Measurements from ENCODE around the gene TMEM150C.
"Not testable (repeated sequence)": the region's sequence is repeated elsewhere in the genome, so short reads cannot be mapped to it uniquely, and the experiment has no call there.

Gene TMEM150C

GRCh38 chr4:82510216-82510615 is 51.6 kb downstream of the TMEM150C start:
- no peak for DNase-seq

DNA sequence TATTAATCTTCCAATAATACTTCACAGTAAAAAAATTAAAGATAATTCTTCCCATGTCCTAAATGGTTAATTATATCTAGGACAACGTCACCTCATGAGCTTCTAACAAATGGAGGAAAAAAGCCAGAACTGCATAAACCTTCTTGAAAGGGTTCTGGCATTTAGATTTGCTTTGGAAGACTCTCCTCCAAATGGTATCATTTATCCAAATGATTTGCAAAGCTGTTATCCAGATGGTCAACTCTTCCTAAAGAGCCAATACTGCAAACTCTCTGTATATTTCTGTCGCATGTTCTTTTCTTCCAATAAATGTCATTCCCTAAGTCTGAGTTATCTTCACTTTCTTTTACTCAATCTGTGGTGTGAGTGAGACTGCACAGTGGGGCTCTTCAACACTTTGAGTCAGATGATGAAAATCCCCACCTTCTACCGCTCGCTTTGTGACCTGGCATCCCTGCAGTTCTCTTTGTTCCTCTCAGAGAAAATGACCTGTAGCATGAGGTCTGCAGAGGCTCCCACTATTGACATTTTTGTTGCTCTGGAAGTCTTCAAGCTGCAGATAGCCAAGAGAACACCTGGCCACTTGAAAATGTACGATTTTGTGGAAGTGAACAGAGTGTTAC is 52.9 kb downstream of the TMEM150C start:
- DNase-seq, result no peak

GRCh38 chr4:82508011-82508410 is 53.8 kb downstream of the TMEM150C start:
- DNase-seq, result no peak

DNA sequence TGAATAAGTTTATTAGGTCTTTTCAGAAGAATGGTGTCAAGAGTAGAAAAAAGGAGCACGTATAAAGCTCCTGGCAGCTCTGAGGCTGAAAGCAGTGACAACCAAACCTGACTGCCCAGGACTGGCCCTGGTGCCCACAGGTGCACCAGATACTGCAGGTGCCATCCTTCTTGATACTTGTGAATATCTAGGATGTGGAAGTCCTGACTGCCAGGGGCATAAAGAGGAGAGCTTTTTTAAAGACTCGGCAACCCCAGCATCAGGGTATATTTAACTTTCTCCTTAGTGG is 60.7 kb downstream of the TMEM150C start:
- DNase-seq, result no peak

DNA sequence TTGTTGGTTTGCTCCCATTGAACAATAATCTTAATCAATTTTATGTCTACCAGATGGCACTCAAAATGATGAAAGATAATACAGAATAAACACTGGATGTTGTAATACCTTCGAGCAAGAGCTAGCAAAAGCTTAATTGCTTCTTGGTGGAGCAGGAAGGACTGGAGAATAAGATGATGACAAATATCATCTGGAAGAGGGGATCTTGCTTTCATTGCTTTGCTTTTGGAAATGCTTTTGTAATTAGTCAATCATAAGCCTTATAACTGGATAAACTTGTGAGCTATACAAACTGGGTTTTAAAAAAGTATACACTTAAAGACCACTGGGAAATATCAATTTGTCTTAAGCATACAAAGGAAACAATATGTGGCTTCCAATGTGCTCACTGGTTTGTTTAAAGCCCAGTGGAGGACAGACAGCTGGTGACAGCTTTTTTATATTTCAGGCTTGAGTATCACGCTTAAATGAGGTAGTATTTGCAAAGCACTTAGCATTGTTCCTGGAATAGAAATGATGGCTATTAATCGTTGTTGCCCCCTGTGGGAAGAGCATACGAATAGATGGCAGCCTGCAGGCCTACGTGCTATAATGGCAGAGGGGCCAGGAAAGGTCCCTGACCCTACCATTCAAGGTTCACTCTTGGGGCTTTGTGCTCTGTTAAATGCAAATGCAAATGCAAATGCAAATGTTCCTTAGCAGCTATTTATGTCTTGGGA is 61.2 kb downstream of the TMEM150C start:
- DNase-seq, result no peak

- no peak for DNase-seq
Measured at GRCh38 chr4:82499738-82500434, 61.9 kb downstream of the TMEM150C start.

DNA sequence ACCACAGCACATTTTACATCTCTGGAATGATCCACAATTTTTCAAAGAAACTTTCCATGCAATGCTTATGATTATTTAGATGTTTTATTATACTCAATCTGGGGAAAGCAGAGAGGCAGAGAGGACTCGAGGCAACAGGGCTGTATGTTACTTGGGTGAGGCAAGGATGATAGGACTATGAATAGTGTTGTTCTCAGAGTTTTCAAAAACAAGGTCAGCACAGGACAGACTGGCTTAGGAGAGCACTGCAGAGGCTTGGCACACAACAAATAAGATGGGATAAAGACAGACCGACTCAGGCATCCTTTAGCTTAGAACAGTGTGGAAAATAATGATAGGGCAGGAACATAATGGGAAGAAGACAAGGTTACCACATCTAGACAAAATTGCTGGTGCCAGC is 65.4 kb downstream of the TMEM150C start:
- no peak for DNase-seq

DNA sequence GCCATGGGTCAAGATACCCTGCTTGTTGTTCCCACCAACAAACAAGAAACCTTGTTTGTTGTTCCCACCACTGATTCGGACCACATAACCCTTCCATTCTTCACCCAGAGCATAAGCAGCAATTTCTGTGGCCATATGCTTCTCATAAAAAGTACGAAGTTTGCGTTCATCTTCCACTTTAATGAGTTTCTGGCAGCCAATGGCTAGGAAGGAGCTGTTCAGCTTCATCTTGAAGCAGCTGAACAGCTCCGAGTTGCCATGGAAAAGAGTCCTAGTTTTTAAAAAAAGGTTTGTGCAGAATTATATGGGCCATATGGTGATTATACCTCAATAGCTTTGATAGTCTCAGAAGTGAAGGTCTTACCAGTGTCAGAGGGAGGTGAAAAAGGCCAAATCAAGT is 66.1 kb downstream of the TMEM150C start:
- DNase-seq, result no peak

- DNase-seq, result no peak
Measured at GRCh38 chr4:82493721-82494425, 67.9 kb downstream of the TMEM150C start.

- DNase-seq, result no peak
Measured at GRCh38 chr4:82491251-82491960, 70.4 kb downstream of the TMEM150C start.

- no peak for DNase-seq
Measured at GRCh38 chr4:82489987-82490386, 71.8 kb downstream of the TMEM150C start.

DNA sequence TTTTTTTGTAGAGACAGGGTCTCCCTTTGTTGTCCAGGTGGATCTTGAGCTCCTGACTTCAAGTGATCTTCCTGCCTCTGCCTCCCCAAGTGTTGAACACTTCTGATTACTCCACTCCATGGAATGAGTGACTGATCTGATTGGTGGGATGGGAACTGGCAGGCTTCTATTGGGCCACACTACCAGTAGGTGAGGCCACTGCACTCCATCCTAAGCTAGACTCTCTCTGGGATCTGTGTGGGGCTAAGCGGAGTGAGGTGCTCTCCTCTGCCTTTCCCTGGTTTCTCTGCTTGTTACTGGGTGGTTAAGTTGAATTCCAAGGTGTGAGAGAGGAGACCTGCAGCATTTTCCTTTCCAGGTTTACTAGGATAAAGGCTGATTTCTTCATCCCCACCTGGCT is 72.7 kb downstream of the TMEM150C start:
- no peak for DNase-seq

GRCh38 chr4:82484996-82485783 is 76.6 kb downstream of the TMEM150C start:
- no peak for DNase-seq

DNA sequence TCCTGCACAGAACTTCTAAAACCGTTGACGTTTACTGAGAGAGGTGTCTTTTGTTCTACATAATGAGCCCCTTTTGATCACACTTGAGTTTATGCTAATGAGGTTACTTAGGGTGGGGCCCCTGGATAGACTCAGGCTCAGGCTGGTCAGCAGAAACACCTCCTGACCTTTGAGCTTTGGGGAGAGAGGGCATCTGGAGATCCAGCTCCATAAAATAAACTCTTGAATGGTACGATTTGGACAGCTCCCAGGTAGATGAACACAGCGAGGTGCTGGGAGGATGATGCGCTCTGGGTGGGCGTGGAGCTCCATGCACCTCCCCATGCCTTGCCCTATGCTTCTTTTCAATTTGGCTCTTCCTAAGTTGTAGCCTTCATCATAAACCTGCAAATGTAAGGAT is 79.4 kb downstream of the TMEM150C start:
- no peak for DNase-seq

DNA sequence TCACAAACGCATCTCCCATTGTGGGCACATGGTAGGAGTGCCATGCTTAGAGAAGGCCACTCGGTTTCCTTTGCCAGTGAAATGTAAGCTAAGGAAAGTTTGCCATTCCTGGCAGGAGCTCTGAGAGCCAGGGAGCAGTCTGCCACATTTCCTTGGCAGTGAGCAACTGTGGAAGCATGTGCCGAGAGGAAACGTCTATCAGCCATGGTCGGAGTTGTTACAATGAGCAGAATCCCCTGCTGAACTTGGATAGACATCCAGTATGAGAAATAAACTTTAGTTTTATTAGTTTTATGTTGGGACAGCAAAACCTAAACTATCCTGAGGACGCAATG is 80.3 kb downstream of the TMEM150C start:
- no peak for DNase-seq

GRCh38 chr4:82480771-82481505 is 80.8 kb downstream of the TMEM150C start:
- DNase-seq, result no peak

DNA sequence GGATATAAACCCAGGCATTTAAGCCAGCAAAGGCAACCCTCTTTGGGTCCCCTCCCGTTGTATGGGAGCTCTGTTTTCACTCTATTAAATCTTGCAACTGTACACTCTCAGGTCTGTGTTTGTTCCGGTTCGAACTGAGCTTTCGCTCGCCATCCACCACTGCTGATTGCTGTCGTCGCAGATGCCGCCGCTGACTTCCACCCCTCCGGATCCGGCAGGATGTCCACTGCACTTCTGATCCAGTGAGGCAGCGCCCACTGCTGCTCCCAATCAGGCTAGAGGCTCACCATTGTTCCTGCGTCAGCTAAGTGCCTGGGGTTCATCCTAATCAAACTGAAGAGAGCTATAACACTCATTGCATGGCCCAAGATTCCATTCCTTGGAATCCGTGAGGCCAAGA is 82.2 kb downstream of the TMEM150C start:
- DNase-seq, result no peak

GRCh38 chr4:82477469-82477868 is 84.3 kb downstream of the TMEM150C start:
- DNase-seq, result not testable (repeated sequence)

GRCh38 chr4:82475931-82476330 is 85.9 kb downstream of the TMEM150C start:
- DNase-seq, result not testable (repeated sequence)

DNA sequence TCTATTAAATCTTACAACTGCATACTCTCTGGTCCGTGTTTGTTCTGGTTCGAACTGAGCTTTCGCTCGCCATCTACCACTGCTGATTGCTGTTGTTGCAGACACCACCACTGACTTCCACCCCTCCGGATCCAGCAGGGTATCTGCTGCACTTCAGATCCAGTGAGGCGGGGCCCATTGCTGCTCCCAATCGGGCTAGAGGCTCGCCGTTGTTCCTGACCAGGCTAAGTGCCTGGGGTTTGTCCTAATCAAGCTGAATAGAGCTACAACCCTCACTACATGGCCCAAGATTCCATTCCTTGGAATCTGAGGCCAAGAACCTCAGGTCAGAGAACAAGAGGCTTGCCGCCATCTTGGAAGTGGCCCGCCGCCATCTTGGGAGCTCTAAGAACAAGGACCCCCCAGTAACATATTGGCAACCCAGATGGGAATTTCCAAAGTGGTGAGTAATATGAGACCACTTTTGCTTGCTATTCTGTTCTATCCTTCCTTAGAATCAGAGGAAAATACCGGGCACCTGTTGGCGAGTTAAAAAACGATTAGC is 88.1 kb downstream of the TMEM150C start:
- DNase-seq, result no peak

GRCh38 chr4:82473080-82473479 is 88.7 kb downstream of the TMEM150C start:
- DNase-seq, result not testable (repeated sequence)

Measured in activated CD4-positive, alpha-beta T cell treated with anti-CD3 and anti-CD28 coated beads for 48 hours (primary cell).